Ishikawa (cell line): ENCODE measurements around the gene TXNDC16.

Source experiments
- CEBPB ChIP-seq: IDR thresholded peaks from 2 replicates; pipeline ENCODE4 v1.6.1; 2012
- CREB1 ChIP-seq: IDR thresholded peaks from 2 replicates; pipeline ENCODE4 v1.6.1; 2012; ENCODE audit warnings: low read depth
- EGR1 ChIP-seq: IDR thresholded peaks from 2 replicates; pipeline ENCODE4 v1.6.1; 2012
- EP300 ChIP-seq: IDR thresholded peaks from 2 replicates; pipeline ENCODE4 v1.6.1; 2012; ENCODE audit warnings: borderline replicate concordance
- FOXM1 ChIP-seq: IDR thresholded peaks from 2 replicates; pipeline ENCODE4 v1.6.1; 2012; ENCODE audit warnings: low read depth, borderline replicate concordance
- MAX ChIP-seq: IDR thresholded peaks from 2 replicates; pipeline ENCODE4 v1.6.1; 2012
- NFIC ChIP-seq: IDR thresholded peaks from 2 replicates; pipeline ENCODE4 v1.6.1; 2012
- RAD21 ChIP-seq: IDR thresholded peaks from 2 replicates; pipeline ENCODE4 v1.6.1; 2012; ENCODE audit warnings: low read depth
- REST ChIP-seq: IDR thresholded peaks from 2 replicates; pipeline ENCODE4 v1.6.1; 2012; ENCODE audit warnings: low read depth, mild to moderate bottlenecking
- TAF1 ChIP-seq: IDR thresholded peaks from 2 replicates; pipeline ENCODE4 v1.6.1; 2012; ENCODE audit warnings: low read depth, mild to moderate bottlenecking
- TCF12 ChIP-seq: IDR thresholded peaks from 2 replicates; pipeline ENCODE4 v1.6.1; 2012; ENCODE audit warnings: low read depth
- TEAD4 ChIP-seq: IDR thresholded peaks from 2 replicates; pipeline ENCODE4 v1.6.1; 2012
- USF1 ChIP-seq: IDR thresholded peaks from 2 replicates; pipeline ENCODE4 v1.6.1; 2012
- YY1 ChIP-seq: IDR thresholded peaks from 2 replicates; pipeline ENCODE4 v1.6.1; 2012; ENCODE audit warnings: low read depth
- ZBTB7A ChIP-seq: IDR thresholded peaks from 2 replicates; pipeline ENCODE4 v1.6.1; 2012; ENCODE audit warnings: low read depth

Gene TXNDC16

GRCh38 chr14:52467515-52468266, 84.6 kb downstream of the TXNDC16 start:
- no peak for TF ChIP-seq EP300
- TF ChIP-seq USF1: no peak
- TF ChIP-seq TAF1: no peak
- no peak for TF ChIP-seq ZBTB7A
- no peak for TF ChIP-seq MAX
- TF ChIP-seq TCF12: no peak
- no peak for TF ChIP-seq RAD21
- TF ChIP-seq EGR1: no peak
- no peak for TF ChIP-seq CEBPB
- no peak for TF ChIP-seq YY1
- no peak for TF ChIP-seq REST
- TF ChIP-seq FOXM1: no peak
- no peak for TF ChIP-seq CREB1
- TF ChIP-seq NFIC: no peak
- TF ChIP-seq TEAD4: no peak

- no peak for TF ChIP-seq NFIC
- no peak for TF ChIP-seq ZBTB7A
- TF ChIP-seq REST: no peak
- TF ChIP-seq TAF1: no peak
These were observed 88.1 kb downstream of the TXNDC16 start for GRCh38 chr14:52464175-52464574.

GRCh38 chr14:52463375-52463774, 88.9 kb downstream of the TXNDC16 start:
- TF ChIP-seq USF1: no peak
- no peak for TF ChIP-seq TAF1
- no peak for TF ChIP-seq MAX
- TF ChIP-seq TEAD4: no peak
- TF ChIP-seq CREB1: no peak
- TF ChIP-seq FOXM1: no peak
- no peak for TF ChIP-seq NFIC
- no peak for TF ChIP-seq CEBPB
- TF ChIP-seq TCF12: no peak
- no peak for TF ChIP-seq EP300
- no peak for TF ChIP-seq RAD21
- TF ChIP-seq REST: no peak
- TF ChIP-seq EGR1: no peak
- no peak for TF ChIP-seq YY1
- TF ChIP-seq ZBTB7A: no peak

GRCh38 chr14:52461721-52462120, 90.6 kb downstream of the TXNDC16 start:
- TF ChIP-seq CEBPB (no peak), TEAD4 (no peak)

GRCh38 chr14:52458721-52459085, 93.6 kb downstream of the TXNDC16 start:
- TF ChIP-seq ZBTB7A (no peak), NFIC (no peak), CREB1 (no peak), MAX (no peak), REST (no peak), YY1 (no peak)
